Glomerular visceral epithelial cell (primary cell): Measurements from ENCODE around the gene GUCA1A.
"Not testable (repeated sequence)": the region's sequence is repeated elsewhere in the genome, so short reads cannot be mapped to it uniquely, and the experiment has no call there.

Experiments used
- DNase-seq: peaks from one replicate; pipeline ENCODE4 v3.0.0-alpha.2; 2016; ENCODE audit errors: extremely low spot score

The GUCA1A gene

GRCh38 chr6:42147138-42147562 lies 26.0 kb upstream of the GUCA1A start:
- DNase-seq: no peak

DNA sequence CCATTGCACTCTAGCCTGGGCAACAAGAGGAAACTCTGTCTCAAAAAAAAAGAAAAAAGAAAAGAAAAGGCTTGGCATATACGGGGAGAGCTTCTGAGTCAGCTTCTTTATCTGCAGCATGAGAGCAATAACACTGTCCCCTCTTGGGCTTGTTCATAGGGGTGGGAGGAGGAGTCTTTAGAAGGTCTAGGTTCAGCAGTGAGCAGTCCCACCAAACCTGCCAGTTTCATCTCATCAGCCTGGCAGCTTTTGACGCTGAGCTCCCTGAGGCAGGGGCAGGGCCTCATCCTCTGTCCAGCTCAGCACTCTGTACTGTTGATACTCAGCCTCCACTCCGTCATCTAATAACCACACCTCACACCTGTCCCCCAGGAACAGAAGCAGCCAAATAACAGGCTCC lies 25.1 kb upstream of the GUCA1A start:
- no peak for DNase-seq

- DNase-seq: no peak
Measured at GRCh38 chr6:42150254-42150653, 22.9 kb upstream of the GUCA1A start.

- DNase-seq: no peak
Measured at GRCh38 chr6:42152024-42152423, 21.1 kb upstream of the GUCA1A start.

- DNase-seq: not testable (repeated sequence)
Measured at GRCh38 chr6:42152528-42153213, 20.5 kb upstream of the GUCA1A start.

DNA sequence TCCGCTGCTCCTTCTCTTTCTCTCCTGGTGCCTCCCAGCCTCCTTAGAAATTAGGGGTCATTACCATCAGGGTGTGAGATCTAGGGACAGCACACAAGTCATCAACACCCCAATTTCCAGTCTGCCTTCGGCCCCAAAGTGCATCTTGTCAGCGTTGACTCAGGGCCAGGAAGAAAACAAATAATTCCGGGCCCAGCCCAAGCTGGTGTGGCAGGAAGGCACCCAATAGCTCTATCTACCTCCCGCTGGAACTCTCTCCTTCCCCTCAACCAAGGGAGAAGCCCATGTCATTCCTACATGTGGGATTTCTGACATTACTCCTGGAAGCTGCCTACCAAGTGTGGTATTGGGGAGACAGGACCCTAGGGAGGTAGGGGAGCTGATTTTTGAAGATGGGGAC lies 19.2 kb upstream of the GUCA1A start:
- no peak for DNase-seq

- no peak for DNase-seq
Measured at GRCh38 chr6:42154461-42155209, 18.5 kb upstream of the GUCA1A start.

- no peak for DNase-seq
Measured at GRCh38 chr6:42155293-42155692, 17.9 kb upstream of the GUCA1A start.

DNA sequence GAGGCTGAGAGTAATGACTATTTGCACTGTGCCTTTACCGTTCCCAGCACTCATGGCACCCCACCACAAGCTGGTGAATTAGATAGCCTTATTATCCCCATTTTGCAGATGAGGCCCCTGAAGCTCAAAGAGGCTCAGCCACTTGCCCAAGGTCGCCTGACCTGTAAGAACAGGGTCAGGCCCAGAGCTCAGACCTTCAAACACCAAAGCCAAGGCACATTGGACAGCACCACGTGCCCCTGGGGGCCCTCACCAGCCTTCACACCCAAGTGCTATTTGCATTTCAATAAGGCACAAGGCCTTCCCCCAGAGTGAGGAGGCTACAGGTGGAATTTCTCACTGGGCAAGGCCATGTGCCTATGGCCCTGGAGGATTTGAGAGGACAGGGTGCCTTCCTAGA lies 16.5 kb upstream of the GUCA1A start:
- no peak for DNase-seq

DNA sequence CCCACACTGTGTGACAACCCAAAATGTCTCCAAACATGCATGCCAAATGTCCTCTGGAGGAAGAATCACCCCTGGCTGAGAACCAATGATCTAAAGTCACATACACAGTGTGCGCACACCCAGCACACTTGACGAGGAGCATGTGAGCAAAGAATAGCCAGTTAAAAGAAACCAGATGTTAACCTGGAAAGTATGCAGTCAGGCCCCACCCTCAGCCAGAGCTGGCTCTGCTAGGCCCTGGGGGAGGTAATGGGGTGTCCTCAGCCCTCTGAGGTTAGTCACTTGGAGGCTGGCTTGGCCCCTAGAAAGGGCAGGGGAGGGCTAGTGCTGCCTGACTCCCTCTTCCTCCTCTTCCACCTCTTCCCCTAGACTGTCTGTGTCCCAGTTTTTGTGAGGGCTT lies 15.2 kb upstream of the GUCA1A start:
- DNase-seq: no peak

GRCh38 chr6:42158631-42159030 lies 14.5 kb upstream of the GUCA1A start:
- DNase-seq: no peak

DNA sequence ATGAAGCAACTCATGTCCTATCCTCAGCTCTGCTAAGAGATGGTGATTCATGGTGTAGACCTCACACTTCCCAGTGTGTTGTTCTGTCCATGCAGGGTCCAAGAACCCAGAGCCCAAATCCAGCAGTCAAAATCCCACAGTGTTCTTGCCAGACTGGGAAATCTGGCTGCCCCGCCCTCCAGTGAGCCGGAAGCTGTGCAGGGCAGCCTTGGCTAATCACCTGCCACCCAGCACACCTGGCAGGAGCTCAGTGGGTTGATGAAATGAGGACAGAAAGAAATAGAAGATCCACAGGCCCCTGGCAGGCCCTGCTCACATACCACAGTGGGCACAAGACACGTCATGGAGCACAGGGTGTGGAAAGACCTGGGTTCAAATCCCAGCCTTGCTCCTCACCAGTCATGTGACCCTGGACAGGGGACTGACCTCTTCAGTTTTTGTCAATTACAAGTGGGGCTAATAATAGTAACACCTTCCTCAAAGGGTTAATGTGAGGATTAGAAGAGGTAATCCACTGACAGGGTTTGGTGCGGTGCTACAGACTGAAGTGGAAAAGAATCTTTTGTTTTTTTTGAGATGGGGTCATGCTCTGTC lies 13.6 kb upstream of the GUCA1A start:
- no peak for DNase-seq

DNA sequence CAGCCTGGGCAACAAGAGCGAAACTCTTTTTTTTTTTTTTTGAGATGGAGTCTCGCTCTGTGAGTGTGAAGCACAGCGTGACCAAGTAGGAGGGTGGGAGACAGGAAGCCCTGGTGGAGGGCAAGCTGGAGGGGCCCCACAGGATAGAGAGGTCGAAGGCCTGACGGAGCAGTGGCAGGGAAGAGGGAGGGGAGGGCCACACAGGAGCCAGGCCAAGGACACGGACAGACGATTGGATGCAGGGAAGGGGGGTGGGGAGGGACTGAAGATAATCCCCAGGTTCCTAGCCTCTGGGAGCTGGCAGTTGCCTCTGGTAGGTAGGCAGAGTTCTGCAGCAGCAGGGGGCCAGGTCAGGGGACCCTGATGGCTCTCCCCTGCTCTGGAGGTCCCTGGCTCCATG lies 10.8 kb upstream of the GUCA1A start:
- DNase-seq: no peak

DNA sequence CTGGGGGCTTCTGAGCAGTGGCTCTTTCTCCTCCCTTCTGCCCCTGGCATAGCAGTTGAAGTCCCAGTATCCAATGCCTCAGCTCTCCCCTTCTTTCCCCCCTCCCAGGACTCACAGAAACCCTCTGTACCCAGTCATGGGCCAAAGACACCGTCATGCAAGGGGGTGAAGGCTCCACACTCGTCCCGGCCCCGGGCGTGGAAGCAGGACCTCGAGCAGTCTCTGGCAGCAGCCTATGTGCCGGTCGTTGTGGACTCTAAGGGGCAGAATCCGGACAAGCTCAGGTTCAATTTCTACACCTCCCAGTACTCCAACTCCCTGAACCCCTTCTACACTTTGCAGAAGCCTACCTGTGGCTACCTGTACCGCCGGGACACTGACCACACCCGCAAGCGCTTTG lies 10.4 kb upstream of the GUCA1A start:
- no peak for DNase-seq

DNA sequence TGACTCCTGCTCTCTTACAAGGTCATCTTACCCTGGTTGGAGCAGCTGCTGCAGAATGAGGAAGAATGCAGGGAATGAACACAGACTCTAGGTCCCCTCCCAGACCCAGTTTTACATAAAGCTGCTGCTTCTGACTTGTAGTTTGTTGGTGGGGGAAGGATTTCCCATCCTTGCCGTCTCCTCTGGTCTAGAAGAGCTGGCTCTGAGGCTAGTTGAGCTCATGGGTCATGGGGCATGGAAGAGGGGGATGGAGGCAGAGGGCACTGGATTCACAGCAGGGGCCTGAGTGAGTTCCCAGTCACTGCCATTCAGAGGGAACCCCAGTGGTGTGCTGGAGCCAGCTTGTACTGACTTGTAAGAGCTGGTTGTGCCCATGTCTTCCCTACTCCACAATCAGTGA lies 9.2 kb upstream of the GUCA1A start:
- no peak for DNase-seq

DNA sequence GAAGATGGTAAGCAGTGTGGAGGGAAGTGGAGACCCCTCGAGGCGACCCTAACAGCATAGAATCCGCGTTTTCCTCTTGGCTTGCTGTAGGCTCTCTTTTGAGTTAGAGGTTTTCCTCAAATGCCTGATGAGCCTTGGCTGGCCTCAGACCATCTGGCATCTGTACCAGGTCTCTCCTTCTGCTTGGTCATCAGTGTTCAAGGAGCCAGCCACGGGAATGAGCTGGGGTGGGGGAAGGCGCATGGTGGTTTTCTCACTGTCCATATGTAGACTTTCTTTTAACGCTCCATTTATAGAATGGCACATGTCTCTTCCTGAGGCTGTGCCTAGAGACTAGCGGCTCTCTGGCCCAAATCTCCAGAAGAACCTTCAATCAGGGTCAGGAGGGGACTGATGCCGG lies 8.1 kb upstream of the GUCA1A start:
- peak; percentile 88 for DNase-seq

- peak; percentile 83 for DNase-seq
Measured at GRCh38 chr6:42166444-42167141, 6.6 kb upstream of the GUCA1A start.

DNA sequence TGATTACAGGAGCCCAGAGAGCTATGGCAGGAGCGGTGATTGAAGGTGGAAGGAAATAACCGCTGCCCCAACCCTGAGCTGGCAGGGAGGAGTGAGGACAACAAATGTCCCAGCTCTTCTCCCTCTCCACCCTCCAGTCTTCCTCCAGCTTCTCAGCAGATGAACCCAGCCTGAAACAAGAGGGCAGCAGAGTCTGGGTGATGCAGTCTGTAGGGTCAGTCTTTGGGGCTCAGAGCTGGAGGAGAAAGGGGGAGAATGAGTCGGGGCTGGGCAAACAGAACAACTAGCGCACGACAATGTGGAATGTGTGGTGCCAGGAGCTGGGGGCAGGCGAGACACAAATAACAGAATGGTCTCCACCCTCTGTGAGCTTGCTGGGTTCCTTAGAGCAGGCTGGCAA lies 4.5 kb upstream of the GUCA1A start:
- DNase-seq: no peak

- not testable (repeated sequence) for DNase-seq
Measured at GRCh38 chr6:42169780-42170179, 3.4 kb upstream of the GUCA1A start.

- DNase-seq: no peak
Measured at GRCh38 chr6:42171813-42172581, 1.2 kb upstream of the GUCA1A start.

GRCh38 chr6:42175860-42176259 lies 2.7 kb downstream of the GUCA1A start:
- no peak for DNase-seq

DNA sequence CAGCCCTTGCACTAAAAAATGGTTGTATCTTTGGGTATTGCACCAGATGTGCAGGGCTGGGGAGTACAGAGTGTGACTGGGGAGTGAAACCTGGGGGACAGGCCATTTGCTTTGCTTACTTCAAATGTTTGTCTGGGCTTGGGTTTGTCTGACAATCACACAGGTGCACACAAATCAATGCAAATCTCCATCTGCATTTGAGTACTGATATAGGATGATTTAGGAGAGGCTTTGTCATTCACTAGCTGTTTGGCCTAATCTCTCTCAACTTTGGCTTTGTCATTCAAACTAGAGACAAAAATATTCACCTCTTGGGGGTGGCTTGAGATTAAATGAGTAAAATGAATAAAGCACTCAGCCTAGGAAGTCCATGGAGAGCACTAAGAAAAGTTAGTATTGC lies 3.8 kb downstream of the GUCA1A start:
- DNase-seq: no peak
